GM21825 (cell line): ENCODE results near the gene BMPR1A.
A peak's percentile ranks its signal among the peaks of the same experiment; 100 is the strongest.

ENCODE experiments used
- ATAC-seq: cut with Tn5 transposase; IDR thresholded peaks from one replicate; pipeline ENCODE4 v1.9.1; 2021; ENCODE audit warnings: mild to moderate bottlenecking, moderate library complexity; ENCODE audit not compliant: unreplicated experiment

The BMPR1A gene

GRCh38 chr10:86756511-86757112, at the start of gene BMPR1A:
TSS of gene BMPR1A (plus strand) at chr10:86756619. CDS start at chr10:86876019, 119,400 bp downstream.
- peak; percentile 25 for ATAC-seq

GRCh38 chr10:86706977-86707376, 49.4 kb upstream of the BMPR1A start:
- ATAC-seq = no peak

- no peak for ATAC-seq
Observed at GRCh38 chr10:86707505-86707904, 48.9 kb upstream of the BMPR1A start.

GRCh38 chr10:86708068-86708782, 48.2 kb upstream of the BMPR1A start:
- no peak for ATAC-seq

- ATAC-seq = no peak
Observed at GRCh38 chr10:86708783-86709380, 47.5 kb upstream of the BMPR1A start.

- ATAC-seq = no peak
Observed at GRCh38 chr10:86709396-86710185, 46.8 kb upstream of the BMPR1A start.

GRCh38 chr10:86710987-86711512, 45.4 kb upstream of the BMPR1A start:
- ATAC-seq = peak; percentile 90

GRCh38 chr10:86711513-86712316, 44.7 kb upstream of the BMPR1A start:
- ATAC-seq = peak; percentile 41

- peak; percentile 8 for ATAC-seq
Observed at GRCh38 chr10:86712317-86712707, 44.1 kb upstream of the BMPR1A start.

- ATAC-seq = no peak
Observed at GRCh38 chr10:86715156-86715795, 41.1 kb upstream of the BMPR1A start.

- ATAC-seq = no peak
Observed at GRCh38 chr10:86715836-86716235, 40.6 kb upstream of the BMPR1A start.

- ATAC-seq = no peak
Observed at GRCh38 chr10:86716466-86716865, 40.0 kb upstream of the BMPR1A start.

- no peak for ATAC-seq
Observed at GRCh38 chr10:86718556-86718955, 37.9 kb upstream of the BMPR1A start.

GRCh38 chr10:86721232-86721631, 35.2 kb upstream of the BMPR1A start:
- no peak for ATAC-seq

- no peak for ATAC-seq
Observed at GRCh38 chr10:86723009-86723408, 33.4 kb upstream of the BMPR1A start.

- no peak for ATAC-seq
Observed at GRCh38 chr10:86724445-86724844, 32.0 kb upstream of the BMPR1A start.

- no peak for ATAC-seq
Observed at GRCh38 chr10:86725980-86726676, 30.3 kb upstream of the BMPR1A start.

- no peak for ATAC-seq
Observed at GRCh38 chr10:86726677-86726999, 29.8 kb upstream of the BMPR1A start.

GRCh38 chr10:86727470-86727869, 28.9 kb upstream of the BMPR1A start:
- ATAC-seq = no peak
